ENCODE results near the gene HRAS. TPM values are rescaled to one million over a fixed set of nuclear protein-coding genes. Genes with fewer than 3 reads are reported as not detected.
A peak's percentile ranks its signal among the peaks of the same experiment; 100 is the strongest.

The HRAS gene
- total and polyA plus RNA-seq, 2 of the 13 experiments (the other 11 are each of a cell fraction or from before 2014, with no cell fraction given) = 32.9 to 50.0 TPM

GRCh38 chr11:560305-561147 is 25.1 kb upstream of the HRAS start, which contains the start of the genes LMNTD2 and RASSF7 (continued):
- TF ChIP-seq PAXIP1 (CRISPR knock-in tag; conservative IDR thresholded peaks at IDR 0.05) (peak; percentile 62; the same call in 1 of the 2 replicates), KLF11 (CRISPR knock-in tag; IDR thresholded peaks at IDR 0.05) (no peak), PAX8 (CRISPR knock-in tag; IDR thresholded peaks at IDR 0.05; ENCODE audit: borderline replicate concordance) (no peak), EHMT2 (IDR thresholded peaks at IDR 0.05; ENCODE audit: borderline replicate concordance, low read depth, low read length) (no peak), HMG20B (CRISPR knock-in tag; conservative IDR thresholded peaks at IDR 0.05) (no peak), DNMT3B (CRISPR knock-in tag; conservative IDR thresholded peaks at IDR 0.05) (no peak), ZNF264 (CRISPR knock-in tag; IDR thresholded peaks at IDR 0.05) (0 out of 2 replicates have a peak, but pooled peaks have one; percentile 50), ZNF274 (CRISPR knock-in tag; IDR thresholded peaks at IDR 0.05) (no peak), POLR2A (IDR thresholded peaks at IDR 0.05; ENCODE audit: insufficient read depth in 1 of 2, low read depth in 2 of 2, low read length in 2 of 2) (peak in 1 of 2 experiments; percentile 69; a peak in 2 of 4 replicates), SAP130 (CRISPR knock-in tag; IDR thresholded peaks at IDR 0.05; ENCODE audit: low read depth) (peak; percentile 84), ZNF775 (CRISPR knock-in tag; IDR thresholded peaks at IDR 0.05; ENCODE audit: borderline replicate concordance) (no peak), ZSCAN31 (CRISPR knock-in tag; IDR thresholded peaks at IDR 0.05; ENCODE audit: low read depth) (peak; percentile 63), ZNF776 (CRISPR knock-in tag; IDR thresholded peaks at IDR 0.05) (0 out of 2 replicates have a peak, but pooled peaks have one; percentile 14), MLLT10 (CRISPR knock-in tag; IDR thresholded peaks at IDR 0.05) (no peak), CEBPZ (IDR thresholded peaks at IDR 0.05; ENCODE audit: low read length) (no peak), KLF13 (CRISPR knock-in tag; IDR thresholded peaks at IDR 0.05) (0 out of 2 replicates have a peak, but pooled peaks have one; percentile 62), ARNTL (CRISPR knock-in tag; IDR thresholded peaks at IDR 0.05) (peak; percentile 51; the same call in 1 of the 2 replicates), ZNF614 (CRISPR knock-in tag; IDR thresholded peaks at IDR 0.05; ENCODE audit: borderline replicate concordance) (0 out of 2 replicates have a peak, but pooled peaks have one; percentile 19), ZNF503 (CRISPR knock-in tag; IDR thresholded peaks at IDR 0.05) (no peak; the same call in 1 of the 2 replicates), NKX3-1 (CRISPR knock-in tag; IDR thresholded peaks at IDR 0.05) (peak; percentile 58; the same call in 1 of the 2 replicates)
